SK-N-SH treated with all-trans-retinoic acid at 6 μM for 48 hours (cell line): ENCODE results near the gene SENP1.

ENCODE experiments used
- ATAC-seq: fragments of 200-7000 bp; cut with Tn5 transposase; 3 replicates; pipeline ENCODE4 v1.9.1; 2020; ENCODE audit warnings: mild to moderate bottlenecking, moderate library complexity
- ARNTL ChIP-seq: fragments of 450-650 bp; formaldehyde crosslinking; IDR thresholded peaks from 2 replicates; pipeline ENCODE4 v1.5.0; 2020; ENCODE audit warnings: low read depth, mild to moderate bottlenecking, moderate library complexity, borderline replicate concordance
- CSDC2 ChIP-seq: fragments of 250-450 bp; sonication (Bioruptor Pico); IDR thresholded peaks from 2 replicates; pipeline ENCODE4 v1.5.0; 2020; ENCODE audit warnings: mild to moderate bottlenecking, moderate library complexity
- CSRNP3 ChIP-seq: fragments of 250-450 bp; sonication (Bioruptor Pico); IDR thresholded peaks from 2 replicates; pipeline ENCODE4 v1.5.1; 2021; ENCODE audit warnings: mild to moderate bottlenecking, moderate library complexity
- ISL1 ChIP-seq: fragments of 250-450 bp; sonication (Bioruptor Pico); IDR thresholded peaks from 2 replicates; pipeline ENCODE4 v2.1.2; 2022; ENCODE audit warnings: mild to moderate bottlenecking, moderate library complexity
- OSR1 ChIP-seq: fragments of 250-450 bp; sonication (Bioruptor Pico); IDR thresholded peaks from 2 replicates; pipeline ENCODE4 v1.8.0; 2022; ENCODE audit warnings: moderate library complexity, mild to moderate bottlenecking, inconsistent platforms
- PATZ1 ChIP-seq: fragments of 250-450 bp; sonication (Bioruptor Pico); IDR thresholded peaks from 2 replicates; pipeline ENCODE4 v1.8.0; 2020; ENCODE audit warnings: mild to moderate bottlenecking, moderate library complexity, borderline replicate concordance
- POU6F1 ChIP-seq: fragments of 250-450 bp; sonication (Bioruptor Pico); IDR thresholded peaks from 2 replicates; pipeline ENCODE4 v1.8.0; 2021; ENCODE audit warnings: low read depth, mild to moderate bottlenecking, moderate library complexity, borderline replicate concordance
- RARB ChIP-seq: fragments of 250-450 bp; sonication (Bioruptor Pico); IDR thresholded peaks from 2 replicates; pipeline ENCODE4 v1.8.0; 2021; ENCODE audit warnings: mild to moderate bottlenecking, moderate library complexity
- TCF4 ChIP-seq: fragments of 250-450 bp; sonication (Bioruptor Pico); IDR thresholded peaks from 2 replicates; pipeline ENCODE4 v1.8.0; 2021; ENCODE audit warnings: mild to moderate bottlenecking, moderate library complexity, borderline replicate concordance
- TOX ChIP-seq: fragments of 250-450 bp; sonication (Bioruptor Pico); IDR thresholded peaks from 2 replicates; pipeline ENCODE4 v1.8.0; 2021; ENCODE audit warnings: mild to moderate bottlenecking, moderate library complexity, borderline replicate concordance
- TSHZ2 ChIP-seq: fragments of 250-450 bp; sonication (Bioruptor Pico); IDR thresholded peaks from 2 replicates; pipeline ENCODE4 v1.5.0; 2020; ENCODE audit warnings: mild to moderate bottlenecking, moderate library complexity
- ZC3H10 ChIP-seq: fragments of 250-450 bp; sonication (Bioruptor Pico); IDR thresholded peaks from 2 replicates; pipeline ENCODE4 v1.5.1; 2021; ENCODE audit warnings: mild to moderate bottlenecking, moderate library complexity
- ZFP30 ChIP-seq: fragments of 450-650 bp; formaldehyde crosslinking; IDR thresholded peaks from 2 replicates; pipeline ENCODE4 v1.5.0; 2022; ENCODE audit warnings: mild to moderate bottlenecking, moderate library complexity
- ZNF565 ChIP-seq: fragments of 450-650 bp; formaldehyde crosslinking; conservative IDR thresholded peaks from 2 replicates; pipeline ENCODE4 v1.5.0; 2020; ENCODE audit warnings: low read depth, mild to moderate bottlenecking, moderate library complexity
- ZNF70 ChIP-seq: fragments of 450-650 bp; formaldehyde crosslinking; IDR thresholded peaks from 2 replicates; pipeline ENCODE4 v1.5.0; 2020; ENCODE audit warnings: mild to moderate bottlenecking, moderate library complexity

SENP1 gene

GRCh38 chr12:48017921-48018617 lies 87.8 kb downstream of the SENP1 start:
- ATAC-seq, result no peak
- TF ChIP-seq RARB (CRISPR knock-in tag) (no peak), TOX (no peak), ZNF70 (CRISPR knock-in tag) (no peak)
- TF ChIP-seq, all 23 proteins: peak for 0

GRCh38 chr12:48017496-48017895 lies 88.4 kb downstream of the SENP1 start:
- no peak for ATAC-seq
- TF ChIP-seq PATZ1, result no peak
- TF ChIP-seq CSRNP3 (CRISPR knock-in tag), result no peak
- no peak for TF ChIP-seq TSHZ2

- no peak for TF ChIP-seq ZFP30 (CRISPR knock-in tag)
- no peak for TF ChIP-seq ZC3H10 (CRISPR knock-in tag)
- TF ChIP-seq ZNF565 (CRISPR knock-in tag), result no peak
- no peak for TF ChIP-seq TCF4 (CRISPR knock-in tag)
- TF ChIP-seq, all 23 proteins: peak for 0
- no peak for ATAC-seq
Observed at GRCh38 chr12:48016373-48017020, 89.4 kb downstream of the SENP1 start.

- TF ChIP-seq TOX (no peak), POU6F1 (CRISPR knock-in tag) (no peak), ISL1 (CRISPR knock-in tag) (no peak), CSDC2 (CRISPR knock-in tag) (no peak), PATZ1 (no peak), OSR1 (CRISPR knock-in tag) (no peak), ARNTL (CRISPR knock-in tag) (no peak), ZNF70 (CRISPR knock-in tag) (no peak), ZNF565 (CRISPR knock-in tag) (no peak), RARB (CRISPR knock-in tag) (no peak), ZFP30 (CRISPR knock-in tag) (no peak), TCF4 (CRISPR knock-in tag) (no peak)
Observed at GRCh38 chr12:48015954-48016353, 89.9 kb downstream of the SENP1 start.

More at GRCh38 chr12:48015954-48016353, 89.9 kb downstream of the SENP1 start:
- ATAC-seq, result no peak
